ENCODE measurements around the gene SLC35A2.

Gene SLC35A2

DNA sequence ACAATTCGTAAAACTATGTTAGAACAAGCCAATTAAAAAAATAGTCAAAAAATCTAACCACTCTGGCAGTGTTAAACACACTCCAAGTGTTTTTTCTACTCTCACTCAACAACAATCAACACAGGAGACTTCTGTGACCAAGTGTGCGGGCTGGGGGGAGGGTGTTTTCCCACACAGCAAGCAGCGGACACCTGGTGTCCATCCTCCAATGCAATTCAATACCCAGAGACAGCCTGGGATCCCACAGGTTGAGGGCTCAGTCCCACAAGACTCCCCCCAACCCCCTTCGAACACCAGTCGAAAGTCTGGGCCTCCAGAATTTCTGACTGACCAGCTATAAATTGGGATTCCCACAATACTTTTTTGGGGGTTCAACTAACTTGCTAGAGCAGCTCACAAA lies 15.7 kb upstream of the SLC35A2 start:
- no peak for DNase-seq

DNA sequence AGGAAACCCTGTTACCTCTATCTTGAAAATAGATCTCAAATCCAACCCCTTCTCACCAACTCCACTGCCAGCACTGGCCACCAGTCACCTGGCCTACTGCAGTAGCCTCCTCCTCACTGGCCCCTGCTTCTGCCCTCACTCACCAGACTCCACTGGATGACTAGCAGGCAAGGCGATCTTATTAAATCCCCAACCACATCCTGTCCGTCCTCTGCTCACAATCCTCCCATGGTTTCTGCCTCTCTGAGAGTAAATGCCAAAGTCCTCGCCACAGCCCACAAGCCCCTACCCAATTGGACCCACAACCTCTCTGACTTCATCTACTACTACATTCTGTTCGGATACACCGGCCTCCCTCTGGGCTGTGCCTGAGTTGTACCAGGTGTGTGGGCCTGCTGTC lies 12.8 kb upstream of the SLC35A2 start:
- no peak for DNase-seq

DNA sequence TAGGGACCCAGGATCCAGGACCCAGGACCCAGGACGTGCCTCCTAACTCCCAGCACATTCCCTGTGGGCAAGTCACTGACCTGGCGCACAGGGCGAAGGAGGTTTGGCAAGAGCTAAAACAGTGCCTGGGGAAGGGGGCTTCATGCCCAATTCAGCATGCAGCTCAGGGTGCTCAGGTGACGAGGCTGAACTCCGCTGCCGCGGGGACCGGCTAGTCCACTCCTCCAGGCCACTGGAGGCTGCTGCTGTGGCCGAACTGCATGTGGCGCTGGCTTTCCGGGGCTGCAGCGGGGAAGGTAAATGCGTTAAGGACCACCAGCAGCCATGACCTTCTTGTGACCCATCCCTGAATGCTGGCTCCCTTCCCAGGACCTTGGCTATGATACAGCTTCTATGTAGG lies 12.3 kb upstream of the SLC35A2 start:
- DNase-seq = no peak

DNA sequence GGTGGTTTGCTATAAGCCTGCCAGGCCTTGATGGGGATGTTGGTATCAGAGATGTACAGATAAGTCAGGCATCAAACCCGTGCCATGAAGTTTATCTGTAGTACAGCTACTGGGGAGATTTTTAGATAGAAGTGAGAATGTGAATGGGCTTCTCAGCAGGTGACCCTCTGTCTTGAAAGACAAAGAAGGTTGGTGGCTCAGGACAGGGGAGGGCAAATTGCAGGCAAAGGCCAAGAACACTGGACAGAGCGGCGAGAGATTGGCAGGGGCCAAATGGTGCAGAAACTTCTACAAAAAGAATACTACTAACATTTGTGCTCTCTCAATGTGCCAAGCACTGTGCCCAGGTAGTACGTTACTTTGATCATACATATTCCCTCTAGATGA lies 9.3 kb upstream of the SLC35A2 start:
- DNase-seq = no peak

DNA sequence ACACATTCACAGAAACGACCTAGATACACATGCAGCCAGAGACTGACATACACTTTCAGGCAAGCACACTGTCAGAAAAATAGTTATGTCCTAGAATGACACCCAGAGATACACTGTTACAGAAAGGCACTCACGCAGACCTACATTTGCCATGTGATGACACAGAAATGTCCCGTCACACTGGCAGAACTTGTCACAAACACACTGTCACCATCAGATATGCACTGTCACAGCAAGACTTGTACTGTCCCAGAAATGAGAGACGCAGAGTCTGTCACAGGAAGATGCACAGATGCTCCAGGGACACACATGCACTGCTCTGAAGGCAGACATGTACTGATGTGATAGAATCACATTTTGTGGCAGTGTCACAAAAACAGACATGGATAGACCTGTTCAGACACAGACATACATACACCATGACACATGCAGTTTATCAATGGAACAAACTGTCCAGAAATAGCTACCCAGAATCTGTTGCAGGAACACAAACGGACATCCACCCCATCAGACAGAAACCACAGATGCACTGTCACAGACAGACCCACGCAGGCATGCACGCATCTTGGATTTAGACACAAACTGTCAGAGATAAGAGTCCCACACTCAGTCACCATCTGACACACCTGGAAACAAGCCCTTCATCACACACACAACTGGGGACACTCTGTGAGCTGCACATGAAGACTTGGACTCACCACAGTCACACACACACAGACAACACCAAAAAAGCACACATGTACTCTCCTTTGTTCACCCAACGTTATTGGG lies 8.7 kb upstream of the SLC35A2 start:
- DNase-seq = no peak

DNA sequence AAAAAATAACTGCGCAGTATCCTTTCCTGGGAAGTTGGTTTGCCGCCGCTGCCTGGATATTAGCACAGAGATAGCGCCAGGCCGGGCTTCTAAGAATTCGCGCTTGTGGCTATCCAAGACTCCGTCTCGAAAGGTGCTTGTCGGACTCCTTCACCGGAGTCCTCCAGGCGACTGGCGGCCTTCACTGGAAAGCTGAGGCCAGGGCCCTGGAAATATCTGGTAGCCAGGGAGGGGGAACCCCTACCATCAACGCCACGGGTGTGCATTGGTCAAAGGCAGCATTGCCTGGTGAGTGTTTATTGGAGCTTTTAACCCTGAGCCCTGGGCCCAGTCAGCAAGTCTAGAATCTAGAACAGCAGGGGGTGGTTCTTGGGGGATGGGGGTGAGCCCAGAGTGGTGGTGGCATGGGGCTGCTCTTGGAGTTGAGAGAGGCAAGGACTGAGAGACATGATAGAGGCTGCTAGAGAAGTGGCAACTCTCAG lies 8.0 kb upstream of the SLC35A2 start:
- DNase-seq = peak; percentile 24

DNA sequence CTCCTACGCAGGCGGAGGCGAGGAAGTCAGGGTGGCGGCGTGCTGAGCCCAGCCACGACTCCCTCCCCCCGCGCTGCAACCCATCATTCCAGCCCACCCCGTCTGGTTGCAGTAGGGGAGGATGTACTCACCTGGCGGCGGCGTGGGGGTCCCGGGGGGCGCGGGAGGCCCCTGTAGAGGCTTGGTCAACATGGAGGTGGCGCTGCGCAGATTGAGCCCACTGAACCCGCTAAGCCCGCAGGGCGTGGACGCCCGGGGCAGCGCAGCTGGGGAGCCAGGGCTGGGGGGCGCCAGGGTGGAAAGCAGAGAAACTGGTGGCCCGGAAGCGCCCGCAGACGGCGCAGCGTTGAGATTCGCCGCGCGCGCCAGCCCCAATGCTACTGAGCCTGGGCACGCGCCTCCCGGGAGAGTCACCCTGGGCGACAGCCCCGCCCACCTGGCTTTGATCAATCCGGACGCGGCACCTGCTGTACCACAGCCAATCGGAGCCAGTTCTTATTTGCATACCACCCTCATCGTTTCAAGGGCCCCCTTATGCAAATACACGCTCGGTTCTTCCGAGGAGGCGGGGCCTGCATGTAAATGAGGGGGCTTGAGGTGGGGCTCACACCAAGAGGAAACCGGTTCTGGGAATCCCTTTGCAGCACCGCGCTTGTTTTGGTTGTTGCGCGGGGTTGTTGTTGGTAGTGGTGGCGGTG lies 7.3 kb upstream of the SLC35A2 start, which contains the start of gene PIM2:
Gene PIM2 (minus strand): TSS at position 382 of the 698 bp plus-strand sequence. CDS start 190 bp downstream, at position 192.
- peak; percentile 85 for DNase-seq

DNA sequence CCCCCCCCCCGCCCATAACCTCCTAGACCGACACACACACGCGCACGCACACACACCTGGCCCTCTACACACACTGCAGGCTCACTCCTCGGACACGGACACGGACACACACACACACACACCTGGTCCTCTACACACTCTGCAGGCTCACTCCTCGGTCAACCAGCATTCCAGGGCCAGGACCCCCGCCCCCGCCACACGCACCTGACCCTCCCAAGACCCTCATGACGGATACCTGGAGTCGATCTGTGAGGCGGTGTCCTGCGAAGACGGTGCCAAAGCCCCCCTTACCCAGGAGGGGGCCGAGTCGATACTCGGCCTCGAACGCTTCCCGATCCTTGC lies 6.8 kb upstream of the SLC35A2 start:
- no peak for DNase-seq

DNA sequence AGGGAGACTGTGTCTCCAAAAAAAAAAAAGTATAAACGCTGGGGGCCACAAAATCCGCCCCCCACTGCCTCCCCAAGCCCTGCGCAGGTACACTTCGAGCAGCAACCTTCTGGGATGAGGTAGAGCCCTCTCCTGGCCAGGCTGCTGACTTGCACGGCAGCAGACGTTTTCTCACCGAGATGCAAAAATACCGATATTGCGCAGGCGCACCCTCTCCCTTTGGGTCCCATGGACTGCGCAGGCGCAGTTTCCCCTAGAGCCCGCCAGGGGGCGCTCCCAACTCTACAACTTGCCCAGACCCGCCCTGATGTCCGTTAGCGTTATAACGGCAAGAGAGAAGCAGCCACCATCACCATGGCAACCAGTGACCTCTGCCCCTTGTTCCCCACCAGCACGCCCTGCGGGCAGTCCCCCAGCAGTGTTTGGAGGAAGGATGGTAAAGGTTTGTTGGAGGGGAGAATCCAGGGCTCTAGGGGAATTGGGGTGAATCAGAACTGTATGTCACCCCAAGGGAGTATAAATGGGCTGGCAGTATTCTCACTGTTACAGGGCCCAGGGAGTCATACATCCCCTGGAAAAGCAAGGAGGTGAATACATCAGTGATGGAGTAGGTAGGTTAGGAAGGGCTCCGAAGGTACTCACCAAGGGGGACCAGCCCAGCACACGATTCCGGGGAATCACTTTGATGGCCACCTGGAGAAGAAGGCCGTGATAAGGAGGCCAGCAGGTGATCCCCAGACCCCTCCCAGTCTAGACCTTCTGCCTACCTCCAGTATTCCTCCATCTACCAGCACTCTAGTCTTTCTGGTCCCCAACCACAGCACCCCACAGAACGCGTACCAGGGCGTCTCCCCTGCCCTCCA lies 5.9 kb upstream of the SLC35A2 start:
- peak; percentile 82 for DNase-seq

DNA sequence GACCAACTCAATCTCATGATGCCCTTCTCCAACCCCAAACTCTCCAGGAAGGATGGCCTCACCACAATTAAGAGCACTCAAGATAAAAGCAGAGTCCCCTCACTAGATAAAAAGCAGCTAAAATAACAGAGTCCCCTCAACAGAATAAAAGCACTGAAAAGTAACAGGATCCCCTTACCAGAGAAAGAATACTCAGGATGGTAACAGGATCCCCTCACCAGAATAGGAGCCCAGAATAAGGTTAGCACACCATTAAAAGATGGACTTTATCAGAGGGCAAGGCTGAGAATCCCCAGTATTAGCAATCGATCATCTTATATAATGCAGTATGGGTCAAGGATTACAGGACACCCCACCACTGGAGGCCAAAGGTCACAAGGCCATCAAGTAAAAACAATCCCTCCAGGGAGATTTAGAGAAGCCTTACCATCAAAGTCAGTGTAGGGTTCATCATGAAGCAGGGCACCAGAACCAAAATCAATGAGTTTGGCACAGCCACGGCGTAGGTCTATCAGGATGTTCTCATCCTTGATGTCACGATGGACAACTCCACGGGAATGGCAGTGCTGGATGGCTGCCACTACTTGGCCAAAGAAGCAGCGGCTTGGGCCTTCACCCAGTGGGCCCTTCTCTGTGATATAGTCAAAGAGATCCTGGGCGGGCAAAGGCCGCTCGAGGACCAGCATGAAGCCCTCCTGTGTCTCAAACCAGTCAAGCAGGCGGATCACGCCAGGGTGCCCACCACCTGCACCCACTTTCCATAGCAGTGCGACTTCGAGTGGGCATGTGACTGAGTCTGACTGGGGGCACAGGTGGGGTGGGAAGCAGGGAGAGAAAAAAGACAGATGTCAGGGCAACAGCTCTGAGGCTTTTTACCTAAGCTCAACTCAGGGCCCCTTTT lies 3.4 kb upstream of the SLC35A2 start:
- DNase-seq = no peak

DNA sequence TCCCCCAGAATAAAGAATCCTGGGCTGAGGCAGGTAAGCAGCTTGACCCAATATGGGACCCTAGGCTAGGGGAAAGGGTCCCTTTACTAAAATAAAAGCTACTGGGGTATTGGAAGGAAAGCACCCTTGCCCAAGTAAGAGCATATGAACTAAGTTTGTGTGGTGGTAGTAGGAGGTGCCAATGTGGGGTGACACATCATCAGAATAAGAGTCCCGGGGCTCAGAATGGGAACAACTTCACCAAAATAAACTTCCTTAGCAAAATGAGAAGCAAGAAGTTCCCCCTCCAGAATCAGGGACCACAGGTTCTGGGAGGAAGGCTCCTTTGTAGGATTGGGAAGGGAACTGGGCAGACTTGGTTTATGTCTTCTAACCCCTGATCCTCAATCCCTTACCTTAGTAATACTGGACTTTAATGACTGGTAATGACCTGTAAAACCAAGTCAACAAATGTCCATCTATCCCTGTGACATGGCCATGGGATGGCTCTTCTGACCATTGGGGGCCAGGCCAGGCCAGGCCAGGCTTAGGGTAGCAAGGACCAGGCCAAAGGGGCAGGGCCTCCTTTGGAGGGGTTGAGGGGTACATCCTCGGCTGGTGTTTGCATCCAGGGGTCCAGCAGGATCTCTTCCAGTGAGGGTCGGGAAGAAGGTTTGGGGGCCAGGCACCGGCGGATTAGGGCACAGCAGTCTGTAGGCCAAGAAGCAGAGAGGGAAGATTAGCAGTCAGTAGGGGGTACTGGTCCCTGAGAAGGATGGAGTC lies 2.3 kb upstream of the SLC35A2 start:
- DNase-seq = no peak

DNA sequence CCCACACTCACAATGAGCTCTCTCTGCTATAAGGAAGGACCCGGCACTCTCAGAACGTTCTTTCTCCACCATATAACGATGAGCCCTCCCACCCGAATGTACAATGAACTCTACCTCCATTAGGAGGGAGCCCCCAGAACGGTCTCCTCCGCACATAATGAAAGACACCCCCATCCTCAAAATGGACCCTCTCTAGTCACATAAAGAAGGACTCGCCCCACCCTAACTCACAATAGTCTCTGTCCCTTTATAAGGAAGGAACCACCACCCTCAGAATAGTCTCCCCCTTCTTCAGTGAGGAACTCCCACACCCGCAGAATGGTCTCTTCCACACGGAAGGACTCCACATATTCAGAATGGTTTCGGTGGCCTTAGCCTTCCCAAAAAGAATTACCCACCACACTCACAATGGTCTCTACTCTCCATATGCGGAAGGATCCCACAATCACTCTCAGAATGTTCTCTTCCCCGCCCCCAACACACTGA lies 477 bp downstream of the SLC35A2 start:
- DNase-seq = no peak

DNA sequence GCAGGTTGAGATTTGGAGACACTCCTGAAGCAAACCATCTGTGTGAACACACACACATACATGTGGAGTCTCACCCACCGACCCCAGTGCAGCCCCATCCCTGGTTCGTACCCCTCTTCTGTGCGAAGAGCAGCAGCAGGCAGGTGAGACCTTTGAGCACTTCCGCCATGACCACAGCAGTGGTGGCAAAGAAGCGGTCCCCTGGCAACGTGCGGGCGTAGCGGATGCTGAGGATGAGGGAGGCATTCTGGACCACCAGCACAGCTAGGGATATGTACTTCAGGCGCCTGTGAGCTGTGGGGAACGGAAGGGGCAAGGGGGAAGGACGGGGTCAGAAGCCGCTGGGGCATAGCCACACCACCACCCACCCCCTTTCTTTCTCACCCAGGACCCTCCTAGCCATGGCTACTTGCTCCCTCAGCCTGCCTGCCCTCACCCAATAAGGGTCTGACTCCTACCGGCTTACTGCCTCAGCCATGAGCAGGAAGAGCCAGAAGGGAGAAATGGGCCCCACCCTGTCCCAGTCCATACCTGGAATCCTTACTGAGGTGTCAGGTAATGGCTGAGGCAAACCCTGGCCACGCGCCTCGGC lies 1.6 kb downstream of the SLC35A2 start:
- DNase-seq = no peak

DNA sequence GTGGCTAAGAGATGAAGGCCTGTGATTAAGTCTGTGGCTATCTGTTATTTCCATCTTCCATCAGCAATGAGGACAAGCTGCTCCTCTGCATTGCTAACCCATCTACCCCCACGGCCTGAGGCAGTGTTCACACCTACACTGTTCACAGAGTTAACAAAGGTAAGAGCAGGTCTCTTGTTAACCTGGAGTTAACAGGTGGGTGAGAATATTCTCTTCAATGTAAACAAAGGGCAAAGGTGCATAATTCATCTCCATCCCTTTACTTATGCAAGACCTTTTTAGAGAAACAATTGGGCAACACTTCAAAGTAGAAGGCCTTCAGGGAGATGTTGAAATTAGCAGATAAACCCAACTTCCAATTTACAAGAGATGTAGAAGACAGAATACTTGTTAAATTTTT lies 2.8 kb downstream of the SLC35A2 start:
- no peak for DNase-seq

DNA sequence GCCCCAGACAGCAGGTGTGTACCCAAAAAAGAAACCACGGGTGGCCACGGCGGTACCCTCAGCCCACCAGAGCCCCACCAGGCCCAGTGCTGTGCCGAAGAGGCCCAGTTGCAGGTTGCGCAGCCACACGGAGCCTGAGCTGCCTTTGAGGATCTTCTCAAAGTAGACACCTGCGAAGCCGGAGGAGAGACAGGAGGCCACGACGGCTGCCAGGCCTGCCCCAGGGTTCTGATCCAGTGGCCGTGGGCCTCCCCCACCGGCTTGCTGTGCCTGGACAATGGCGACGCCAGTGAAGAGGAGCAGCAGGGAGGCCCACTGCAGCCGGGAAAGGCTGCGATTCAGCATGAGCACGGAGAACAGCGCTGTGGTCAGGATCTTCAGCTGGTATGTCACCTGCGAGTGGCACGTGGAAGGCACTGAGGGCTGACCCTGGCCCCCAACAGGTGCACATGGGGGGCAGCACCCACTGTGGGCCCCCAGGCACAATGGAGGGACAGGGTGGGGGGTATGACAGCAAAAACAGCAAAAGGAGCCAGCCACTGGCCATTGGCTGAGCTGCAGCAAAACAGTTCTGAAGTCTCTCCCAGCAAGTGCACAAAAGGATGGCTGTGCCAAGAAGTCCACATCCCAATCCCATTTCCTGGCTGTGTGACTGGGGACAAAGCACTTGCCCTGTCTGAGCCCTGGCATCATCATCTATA lies 6.2 kb downstream of the SLC35A2 start:
- DNase-seq = no peak

DNA sequence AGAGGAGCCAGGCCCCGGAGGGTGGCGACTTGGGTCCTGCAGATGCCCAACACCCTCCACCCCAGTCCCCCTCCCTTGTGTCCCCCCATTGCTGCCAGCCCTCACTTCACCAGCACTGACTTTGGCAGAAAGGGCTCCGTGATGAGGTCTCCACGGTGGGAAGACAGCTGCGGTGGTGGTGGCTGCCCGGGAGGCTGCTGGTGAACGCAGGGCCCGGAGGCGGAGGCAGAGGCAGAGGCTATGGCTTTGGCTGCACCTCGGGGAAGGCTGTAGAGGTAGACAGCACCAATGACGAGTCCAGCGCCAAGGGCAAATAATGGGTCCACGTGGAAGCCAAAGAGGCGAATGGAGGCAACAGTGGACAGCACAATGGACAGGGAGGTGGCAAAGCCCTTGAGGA lies 6.8 kb downstream of the SLC35A2 start:
- no peak for DNase-seq

DNA sequence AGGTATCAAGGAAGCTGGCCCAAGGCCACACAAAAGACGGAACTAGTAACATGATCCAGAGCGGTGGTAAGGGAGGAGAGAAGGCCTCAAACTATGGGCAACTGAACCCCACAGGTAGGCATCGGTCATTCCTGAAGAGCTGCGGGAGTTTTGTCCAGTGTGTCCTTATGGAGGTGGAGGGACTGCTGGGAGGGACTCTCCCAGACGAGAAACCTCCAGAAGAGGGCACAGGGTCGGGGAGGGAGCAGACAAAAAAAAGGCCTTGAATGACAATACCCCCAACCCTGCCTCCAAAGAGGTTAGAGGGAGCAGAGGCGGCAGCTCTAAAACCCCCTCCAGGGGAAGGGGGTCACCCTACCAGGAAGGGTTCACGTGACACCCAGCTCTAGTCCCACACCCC lies 7.3 kb downstream of the SLC35A2 start:
- DNase-seq = no peak

DNA sequence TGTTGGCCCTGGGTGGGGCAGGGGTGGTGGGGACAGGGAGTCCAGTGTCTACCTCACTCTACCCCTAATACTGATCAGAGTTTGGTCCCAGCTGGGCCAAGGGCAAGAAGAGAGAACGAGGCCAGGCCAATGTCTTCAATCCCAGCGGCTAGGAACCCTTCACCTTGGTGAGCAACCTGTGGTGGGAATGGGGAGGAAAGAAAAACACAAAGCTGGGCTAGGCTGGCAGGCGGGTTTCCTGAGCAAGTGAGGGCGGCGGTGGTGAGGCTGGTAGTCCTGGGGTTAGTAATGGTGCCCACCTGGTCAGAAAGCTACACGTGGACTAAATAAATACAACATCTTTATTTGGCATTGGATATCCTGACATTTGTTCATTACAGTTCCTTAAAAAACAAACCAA lies 8.2 kb downstream of the SLC35A2 start:
- DNase-seq = no peak

DNA sequence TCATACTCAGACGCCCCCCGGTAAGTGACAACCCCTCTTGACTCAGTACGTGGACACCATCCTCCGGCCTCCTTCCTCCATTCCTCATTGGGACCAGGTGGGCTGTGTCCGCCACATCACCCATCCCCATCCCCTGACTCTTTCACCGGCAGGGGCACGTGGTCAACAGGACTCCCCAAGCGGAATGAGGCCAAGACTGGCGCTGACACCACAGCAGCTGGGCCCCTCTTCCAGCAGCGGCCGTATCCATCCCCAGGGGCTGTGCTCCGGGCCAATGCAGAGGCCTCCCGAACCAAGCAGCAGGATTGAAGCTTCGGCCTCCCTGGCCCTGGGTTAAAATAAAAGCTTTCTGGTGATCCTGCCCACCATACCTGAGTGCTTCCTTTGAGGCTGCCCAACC lies 8.7 kb downstream of the SLC35A2 start:
- DNase-seq = no peak

DNA sequence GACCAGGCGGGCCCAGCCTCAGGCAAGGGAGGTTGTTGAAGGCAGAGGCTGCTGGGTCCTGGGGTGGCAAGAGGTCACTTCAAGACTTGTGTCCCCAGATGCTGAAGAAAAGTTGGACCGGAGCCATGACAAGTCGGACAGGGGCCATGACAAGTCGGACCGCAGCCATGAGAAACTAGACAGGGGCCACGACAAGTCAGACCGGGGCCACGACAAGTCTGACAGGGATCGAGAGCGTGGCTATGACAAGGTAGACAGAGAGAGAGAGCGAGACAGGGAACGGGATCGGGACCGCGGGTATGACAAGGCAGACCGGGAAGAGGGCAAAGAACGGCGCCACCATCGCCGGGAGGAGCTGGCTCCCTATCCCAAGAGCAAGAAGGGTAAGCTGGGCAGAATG lies 9.3 kb downstream of the SLC35A2 start:
- no peak for DNase-seq
